Activated effector memory CD4-positive, alpha-beta T cell treated with anti-CD3 and anti-CD28 coated beads, Interleukin-2, amount 50 U/mL, for 16 hours (primary cell): ENCODE measurements around the gene RDH13.
"Not testable (repeated sequence)": the region's sequence is repeated elsewhere in the genome, so short reads cannot be mapped to it uniquely, and the experiment has no call there.

Experiments used
- DNase-seq: peaks from one replicate; pipeline ENCODE4 v3.0.0-alpha.2; 2020

Gene RDH13

GRCh38 chr19:55075371-55075998 lies 12.5 kb upstream of the RDH13 start, which contains the start of gene EPS8L1:
EPS8L1 (plus strand) TSS chr19:55075869; CDS start chr19:55076445, 576 bp downstream.
- DNase-seq = no peak

DNA sequence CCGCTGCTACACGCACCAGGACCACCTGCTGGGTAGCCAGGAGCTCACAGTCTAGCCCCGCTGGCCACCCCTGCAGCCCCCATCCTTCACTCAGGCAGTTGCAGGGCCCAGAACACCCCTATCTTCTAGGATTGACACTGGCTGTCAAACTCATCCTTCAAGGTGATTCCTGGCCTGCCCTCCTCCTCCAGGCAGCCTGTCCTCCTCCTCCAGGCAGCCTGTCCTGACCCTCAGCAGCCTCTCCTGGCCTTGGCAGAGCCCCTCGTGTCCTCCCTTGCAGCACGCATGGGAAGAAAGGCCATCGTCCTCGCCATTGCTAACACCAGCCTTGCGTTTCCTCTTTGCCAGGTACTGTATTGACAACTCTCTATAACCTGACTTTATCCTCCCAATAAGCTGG lies 9.0 kb upstream of the RDH13 start:
- no peak for DNase-seq

DNA sequence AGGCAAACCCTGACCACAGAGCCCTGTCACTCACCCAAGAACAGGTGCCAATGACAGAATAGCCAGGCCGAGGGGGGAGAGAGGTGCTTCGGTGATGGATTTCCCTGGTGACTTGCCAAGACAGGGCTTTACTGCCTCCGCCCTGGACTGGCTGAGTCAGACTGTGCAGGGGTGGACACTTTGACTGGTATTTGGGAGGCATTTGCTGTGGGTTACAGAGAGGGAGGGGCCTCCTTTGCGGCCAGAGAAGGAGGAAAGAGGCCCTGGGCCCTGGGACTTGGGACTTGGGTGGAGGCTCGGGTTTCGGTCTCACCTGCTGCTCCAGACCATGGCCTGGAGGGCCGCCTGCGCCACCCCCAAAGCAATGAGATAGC lies 8.2 kb upstream of the RDH13 start:
- DNase-seq = no peak

- DNase-seq = no peak
These were observed 7.6 kb upstream of the RDH13 start for GRCh38 chr19:55070466-55071128.

DNA sequence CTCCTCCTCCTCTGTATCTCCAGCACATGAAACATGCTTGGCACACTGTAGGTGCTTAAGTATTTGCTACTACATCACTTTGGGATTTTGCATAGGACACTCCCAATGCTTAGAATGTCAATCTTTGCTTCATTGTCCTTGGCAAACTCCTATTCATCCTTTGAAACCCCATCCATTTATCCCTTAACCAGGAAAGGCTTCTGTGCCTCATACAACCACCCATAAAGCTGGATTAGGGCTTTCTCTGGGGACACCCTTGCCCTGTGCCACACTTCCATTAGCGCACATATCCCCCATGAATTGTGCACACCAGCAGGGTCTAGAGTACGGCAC lies 6.9 kb upstream of the RDH13 start:
- no peak for DNase-seq

DNA sequence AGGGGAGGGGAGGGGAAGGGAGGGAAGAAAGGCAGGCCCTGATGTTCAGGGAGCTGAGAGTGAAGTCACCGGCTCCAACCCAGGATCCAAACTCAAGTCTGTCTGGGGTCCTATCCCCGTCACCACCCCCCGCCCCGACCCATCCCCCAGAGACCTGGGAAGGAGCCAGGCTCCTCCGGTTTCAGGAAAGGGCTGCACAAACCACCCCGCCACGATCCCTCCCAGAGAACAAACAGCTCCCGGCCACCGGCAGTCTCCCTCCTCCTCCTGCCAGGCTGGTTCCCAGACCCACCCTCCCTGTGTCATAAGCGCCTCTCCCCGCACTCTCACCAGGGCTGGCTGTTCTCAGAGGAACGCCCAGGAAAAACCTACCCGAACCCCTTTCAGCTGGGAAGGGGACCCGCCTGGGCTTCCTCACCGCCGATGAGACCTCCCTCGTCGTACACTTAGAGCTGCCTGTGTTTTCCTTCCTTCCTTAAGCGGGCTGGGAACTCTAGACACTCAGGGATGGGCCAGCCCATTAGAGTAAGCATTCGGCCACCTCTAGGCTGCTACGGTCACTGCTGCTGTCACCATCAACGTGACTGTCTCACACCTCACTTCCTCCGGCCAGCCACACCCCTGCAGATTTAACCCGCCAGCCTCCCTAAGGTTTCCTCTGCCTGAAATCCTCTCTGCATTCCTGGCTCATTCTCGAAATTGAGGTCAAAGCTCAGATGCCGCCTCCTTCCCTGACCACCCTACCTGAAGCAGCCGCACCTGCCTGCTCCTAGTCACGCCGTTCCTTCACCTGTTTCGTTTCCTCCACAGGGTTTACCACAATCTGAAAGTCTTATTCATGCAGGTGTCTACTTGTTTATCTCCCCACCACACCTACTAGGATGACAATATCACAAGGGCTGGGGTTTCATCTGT lies 6.3 kb upstream of the RDH13 start:
- no peak for DNase-seq

GRCh38 chr19:55067869-55068268 lies 4.9 kb upstream of the RDH13 start:
- DNase-seq = no peak

DNA sequence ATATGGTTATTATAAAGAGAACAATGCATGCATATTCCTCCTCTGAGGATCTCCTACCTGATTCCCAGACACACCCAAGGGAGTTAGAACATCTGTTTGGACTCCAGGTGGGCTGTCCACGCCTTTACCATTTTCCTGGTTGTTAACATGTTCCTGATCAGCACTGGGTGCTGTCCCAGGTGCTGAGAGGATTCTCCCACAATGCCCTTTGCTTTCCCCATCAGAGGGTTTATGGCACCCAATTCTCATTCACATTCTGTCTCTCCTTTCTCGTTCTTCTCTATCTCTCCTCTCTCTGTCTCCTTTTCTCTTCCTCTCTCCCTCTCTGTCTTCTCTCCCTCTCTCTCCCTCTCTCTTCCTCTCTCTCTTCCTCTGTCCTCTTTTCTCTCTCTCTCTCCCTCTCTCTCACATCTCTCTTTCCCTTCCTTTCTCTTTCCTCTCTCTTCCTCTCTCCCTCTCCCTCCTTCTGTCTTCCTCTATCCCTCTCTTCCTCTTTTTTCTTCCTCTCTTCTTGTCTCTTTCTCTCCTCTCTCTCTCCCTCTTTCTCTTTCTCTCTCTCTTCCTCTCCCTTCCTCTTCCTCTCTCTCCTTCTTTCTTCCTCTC lies 3.3 kb upstream of the RDH13 start:
- DNase-seq = no peak

DNA sequence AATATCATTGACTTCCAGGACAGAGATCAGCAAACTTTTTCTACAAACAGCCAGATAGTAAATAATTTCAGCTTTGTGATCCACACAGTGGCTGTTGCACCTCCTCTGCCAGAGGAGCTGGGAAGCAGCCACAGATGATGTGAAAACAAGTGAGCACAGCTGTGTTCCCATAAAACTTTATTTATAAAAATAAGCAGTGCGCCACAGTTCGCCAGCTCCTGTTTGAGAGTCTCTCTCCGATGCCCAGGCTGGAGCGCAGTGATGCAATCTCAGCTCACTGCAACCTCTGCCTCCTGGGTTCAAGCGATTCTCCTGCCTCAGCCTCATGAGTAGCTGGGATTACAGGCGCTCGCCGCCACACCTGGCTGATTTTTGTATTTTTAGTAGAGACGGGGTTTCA lies 2.6 kb upstream of the RDH13 start:
- not testable (repeated sequence) for DNase-seq

- DNase-seq = no peak
These were observed 520 bp upstream of the RDH13 start for GRCh38 chr19:55063492-55063843.

- DNase-seq = not testable (repeated sequence)
These were observed 2.7 kb downstream of the RDH13 start for GRCh38 chr19:55060287-55060686.

- no peak for DNase-seq
These were observed 4.0 kb downstream of the RDH13 start for GRCh38 chr19:55058781-55059610.

GRCh38 chr19:55056827-55057226 lies 6.1 kb downstream of the RDH13 start:
- no peak for DNase-seq

DNA sequence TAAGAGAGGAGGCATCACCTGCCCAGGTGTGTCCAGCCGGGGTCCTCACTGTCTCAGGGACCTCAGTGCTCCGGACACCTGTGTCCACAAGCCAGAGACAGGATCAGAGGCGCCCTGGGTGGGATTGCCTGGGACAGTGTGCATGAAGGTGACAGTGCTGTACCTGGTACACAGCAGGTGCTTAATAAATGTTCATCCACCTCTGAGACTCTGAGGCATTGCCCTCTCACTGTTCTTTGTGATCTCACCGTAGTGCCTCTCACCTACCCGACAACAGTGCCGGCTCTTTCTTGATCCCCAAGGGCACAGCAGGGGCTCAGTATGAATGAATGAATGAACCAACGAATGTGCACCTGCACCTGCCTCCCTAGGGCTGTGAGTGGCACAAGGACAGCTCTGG lies 9.2 kb downstream of the RDH13 start:
- DNase-seq = no peak

DNA sequence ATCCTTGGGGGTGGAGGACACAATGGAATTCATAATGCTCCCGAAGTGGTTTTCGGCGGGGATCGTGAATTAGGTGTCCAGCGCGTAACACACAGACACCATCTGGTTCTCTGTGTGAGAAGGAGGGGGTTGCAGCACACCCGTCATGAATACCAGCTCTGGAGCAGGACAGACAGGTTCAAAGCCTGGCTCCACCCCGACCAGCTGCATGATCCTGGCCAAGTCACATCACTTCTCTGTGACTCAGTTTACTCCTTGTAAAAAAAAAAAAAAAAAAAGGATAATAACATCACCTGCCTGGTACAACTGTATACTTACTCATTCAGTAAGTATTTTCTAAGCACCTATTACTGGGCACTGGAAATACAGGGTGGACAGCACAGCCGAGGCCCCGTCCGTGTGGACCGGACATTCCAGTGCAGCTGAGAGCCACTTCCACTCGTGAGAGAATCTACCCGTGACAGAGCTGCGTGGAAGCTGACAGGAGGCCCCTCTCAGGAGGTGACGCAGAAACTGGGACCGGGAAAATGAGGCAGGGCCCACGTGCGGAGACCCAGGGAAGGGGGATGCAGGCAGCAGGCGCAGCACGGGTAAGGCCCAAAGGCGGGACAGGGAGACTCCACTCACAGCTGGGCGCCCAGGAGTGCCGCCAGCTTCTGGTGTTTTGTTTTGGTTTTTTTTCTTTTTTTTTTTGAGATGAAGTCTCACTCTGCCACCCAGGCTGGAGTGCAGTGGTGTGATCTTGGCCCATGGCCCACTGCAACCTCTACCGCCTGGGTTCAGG lies 12.0 kb downstream of the RDH13 start:
- DNase-seq = no peak

DNA sequence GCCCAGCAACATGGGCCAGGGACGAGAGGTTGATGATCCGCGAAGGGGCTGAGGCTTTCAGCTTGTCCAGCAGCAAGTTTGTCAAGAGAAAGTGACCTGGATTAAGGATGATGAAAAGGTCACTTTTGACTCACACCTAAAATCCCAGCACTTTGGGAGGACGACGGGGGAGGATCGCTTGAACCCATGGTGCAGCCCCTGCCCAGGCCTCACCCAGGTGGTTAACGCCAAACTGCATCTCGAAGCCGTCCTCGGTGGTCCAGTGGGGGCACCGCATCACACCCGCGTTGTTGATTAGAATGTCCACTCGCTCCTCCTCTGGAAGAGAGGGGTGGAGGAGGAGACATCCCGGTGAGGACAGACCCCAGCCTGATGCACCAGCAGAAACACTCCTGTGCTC lies 14.5 kb downstream of the RDH13 start:
- DNase-seq = no peak

- no peak for DNase-seq
These were observed 15.0 kb downstream of the RDH13 start for GRCh38 chr19:55047951-55048350.

DNA sequence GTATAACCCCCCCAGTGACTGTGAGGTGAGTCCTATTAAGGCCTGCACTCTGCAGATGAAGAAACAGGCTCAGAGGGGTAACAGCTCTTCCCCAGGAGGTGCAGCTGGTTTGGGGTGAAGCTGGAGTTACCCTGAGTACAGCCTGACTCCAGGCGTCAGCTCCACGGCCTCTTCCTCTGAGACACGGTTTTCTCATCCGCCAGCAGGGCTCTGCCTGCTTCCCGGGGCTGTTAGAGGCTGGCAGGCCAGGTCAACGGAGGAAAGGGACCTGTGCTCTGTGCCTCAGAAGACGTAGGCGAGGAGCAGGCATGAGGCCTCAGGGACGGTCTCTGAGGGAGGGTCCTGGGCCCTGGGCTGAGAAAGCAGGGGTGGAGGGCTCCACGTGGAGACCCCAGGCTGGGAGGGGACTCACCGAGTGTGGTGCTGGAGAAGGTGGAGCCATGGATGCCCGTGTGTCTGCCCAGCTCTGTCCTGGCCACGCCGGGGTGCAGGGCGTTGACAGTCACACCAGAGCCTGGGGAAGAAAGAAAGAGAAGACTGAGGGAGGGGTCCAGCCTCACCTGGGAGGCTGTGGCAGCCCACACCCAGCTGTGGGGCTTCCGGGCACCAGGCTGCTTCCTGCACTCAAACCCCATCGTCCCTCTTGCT lies 15.8 kb downstream of the RDH13 start:
- DNase-seq = no peak

DNA sequence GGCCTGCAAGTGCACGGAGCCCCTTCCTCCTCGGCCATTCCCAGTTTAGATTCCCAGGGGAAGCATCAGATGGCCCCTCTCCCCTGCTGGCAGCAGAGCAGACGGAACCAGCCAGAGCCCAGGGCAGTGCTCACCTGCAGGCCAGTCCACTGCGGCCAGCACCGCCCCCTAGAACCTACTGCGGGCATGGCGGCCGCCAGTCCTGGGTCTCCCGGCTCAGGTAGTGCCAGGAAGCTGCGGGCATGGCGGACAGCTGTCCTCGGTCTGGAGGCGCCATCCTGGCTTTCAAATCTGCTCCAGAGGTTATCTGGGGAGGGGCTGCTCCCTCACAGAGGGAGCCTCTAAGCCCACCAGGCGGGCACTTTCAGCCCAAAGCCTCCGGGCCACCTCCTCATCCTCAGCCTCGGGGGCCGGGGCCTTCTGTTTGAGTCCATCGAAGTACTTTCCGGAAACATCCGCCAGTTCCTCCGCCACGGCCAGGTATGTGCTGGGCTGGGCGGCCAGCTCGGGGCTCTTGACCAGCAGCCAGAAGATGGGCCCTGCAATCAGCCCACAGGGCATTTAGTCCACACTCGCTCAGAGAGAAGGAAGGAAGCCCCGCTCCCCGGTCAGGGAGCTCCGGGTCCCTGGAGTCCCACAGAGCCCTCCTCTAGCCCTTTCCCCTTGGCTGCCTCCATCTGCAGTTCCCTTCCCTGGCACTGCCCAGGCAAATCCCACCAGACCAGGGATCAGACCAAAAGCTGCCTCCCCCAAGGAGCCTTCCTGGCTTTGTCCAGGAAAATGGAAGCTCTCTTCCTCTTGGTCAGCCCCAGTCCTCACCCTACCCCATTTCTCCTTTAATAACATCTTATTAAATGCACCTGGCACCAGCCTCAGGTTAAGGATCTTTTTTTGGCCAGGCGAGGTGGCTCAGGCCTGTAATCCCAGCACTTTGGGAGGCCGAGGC lies 17.9 kb downstream of the RDH13 start:
- no peak for DNase-seq

DNA sequence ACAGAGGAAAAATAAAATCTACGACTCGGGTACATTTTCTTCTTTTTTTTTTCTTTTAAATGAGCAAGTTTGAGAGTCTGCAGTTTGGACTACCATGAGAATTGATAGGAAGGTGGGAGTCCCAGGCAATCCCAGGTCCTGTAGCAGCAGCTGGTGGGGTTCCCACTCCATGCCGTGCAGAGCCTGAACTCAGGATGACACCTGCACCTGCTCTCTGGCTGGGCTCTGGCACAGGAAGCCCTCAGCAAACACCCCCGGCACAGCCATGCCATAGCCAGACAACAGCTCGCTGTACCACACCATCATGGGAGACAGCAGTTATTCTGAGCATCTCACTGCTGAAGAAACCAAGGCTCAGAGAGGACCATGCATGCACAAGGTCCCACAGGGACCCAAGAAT lies 18.7 kb downstream of the RDH13 start:
- DNase-seq = no peak
